Hepatic stellate cell (primary cell): Measurements from ENCODE around the gene SLC6A13.
"Not testable (repeated sequence)": the region's sequence is repeated elsewhere in the genome, so short reads cannot be mapped to it uniquely, and the experiment has no call there.

Experiments used
- DNase-seq: peaks from one replicate; pipeline ENCODE4 v3.0.0; 2011; ENCODE audit warnings: low spot score

SLC6A13 gene

GRCh38 chr12:264269-264668 lies 1.6 kb upstream of the SLC6A13 start:
- no peak for DNase-seq

GRCh38 chr12:263574-263973 lies 938 bp upstream of the SLC6A13 start:
- DNase-seq, result no peak

- DNase-seq, result no peak
These were observed 523 bp downstream of the SLC6A13 start for GRCh38 chr12:262113-262512.

- DNase-seq, result no peak
These were observed 4.9 kb downstream of the SLC6A13 start for GRCh38 chr12:257521-258321.

GRCh38 chr12:256958-257357 lies 5.7 kb downstream of the SLC6A13 start:
- no peak for DNase-seq

- no peak for DNase-seq
These were observed 6.4 kb downstream of the SLC6A13 start for GRCh38 chr12:256225-256624.

- no peak for DNase-seq
These were observed 7.7 kb downstream of the SLC6A13 start for GRCh38 chr12:254912-255311.

- DNase-seq, result no peak
These were observed 8.6 kb downstream of the SLC6A13 start for GRCh38 chr12:254039-254438.

- no peak for DNase-seq
These were observed 9.4 kb downstream of the SLC6A13 start for GRCh38 chr12:253116-253831.

- DNase-seq, result no peak
These were observed 10.0 kb downstream of the SLC6A13 start for GRCh38 chr12:252636-253035.

GRCh38 chr12:247271-247670 lies 15.4 kb downstream of the SLC6A13 start:
- no peak for DNase-seq

GRCh38 chr12:243381-243780 lies 19.3 kb downstream of the SLC6A13 start:
- no peak for DNase-seq

- DNase-seq, result no peak
These were observed 20.1 kb downstream of the SLC6A13 start for GRCh38 chr12:242496-242895.

GRCh38 chr12:241266-241665 lies 21.4 kb downstream of the SLC6A13 start:
- DNase-seq, result no peak

- DNase-seq, result no peak
These were observed 22.1 kb downstream of the SLC6A13 start for GRCh38 chr12:240566-240965.

- DNase-seq, result no peak
These were observed 23.8 kb downstream of the SLC6A13 start for GRCh38 chr12:238736-239398.

- DNase-seq, result no peak
These were observed 24.5 kb downstream of the SLC6A13 start for GRCh38 chr12:238116-238515.

GRCh38 chr12:237026-237815 lies 25.4 kb downstream of the SLC6A13 start:
- DNase-seq, result no peak

GRCh38 chr12:236445-236844 lies 26.2 kb downstream of the SLC6A13 start:
- DNase-seq, result no peak

GRCh38 chr12:235967-236366 lies 26.7 kb downstream of the SLC6A13 start:
- DNase-seq, result not testable (repeated sequence)

- DNase-seq, result no peak
These were observed 27.7 kb downstream of the SLC6A13 start for GRCh38 chr12:234891-235415.

- DNase-seq, result no peak
These were observed 28.6 kb downstream of the SLC6A13 start for GRCh38 chr12:234019-234418.
